Keratinocyte (primary cell): ENCODE measurements around the gene TAOK1. TPM values are rescaled to one million over a fixed set of nuclear protein-coding genes. Genes with fewer than 3 reads are reported as not detected.
A peak's percentile ranks its signal among the peaks of the same experiment; 100 is the strongest.

ENCODE experiments used
- DNase-seq: peaks from one replicate; pipeline ENCODE4 v3.0.0-alpha.2; 2011; ENCODE audit warnings: low read depth, missing footprints, low spot score
- FAIRE-seq: peaks from 2 replicates; lab custom pipeline; 2011; peaks lifted over from hg19 to GRCh38; lab: Jason Lieb, UNC
- H2AFZ ChIP-seq: 2 replicates; pipeline ENCODE4 v1.6.0; 2012; ENCODE audit warnings: low read length, control low read depth, inconsistent platforms; ENCODE audit not compliant: control insufficient read depth
- H3K27ac ChIP-seq: 2 replicates; pipeline ENCODE4 v1.5.1; 2011; ENCODE audit warnings: low read length; ENCODE audit not compliant: control insufficient read depth, insufficient read depth
- H3K27me3 ChIP-seq: 3 replicates; pipeline ENCODE4 v1.6.0; 2011; ENCODE audit warnings: low read length; ENCODE audit not compliant: control insufficient read depth, insufficient read depth; ENCODE audit errors: extremely low read depth
- H3K36me3 ChIP-seq, 2 experiments: 2 replicates in 1 of 2; 3 replicates in 1 of 2; pipeline ENCODE4 v1.5.1; 2011; ENCODE audit warnings: low read length in 2 of 2, mild to moderate bottlenecking in 1 of 2; ENCODE audit not compliant: control insufficient read depth in 2 of 2, insufficient read depth in 2 of 2; ENCODE audit errors: extremely low read depth in 1 of 2
- H3K4me1 ChIP-seq: 3 replicates; pipeline ENCODE4 v1.5.1; 2011; ENCODE audit warnings: low read length; ENCODE audit not compliant: control insufficient read depth, insufficient read depth; ENCODE audit errors: extremely low read depth
- H3K4me2 ChIP-seq: 3 replicates; pipeline ENCODE4 v1.6.0; 2011; ENCODE audit warnings: low read depth, low read length; ENCODE audit not compliant: control insufficient read depth, insufficient read depth; ENCODE audit errors: extremely low read depth
- H3K4me3 ChIP-seq, 3 experiments: fragments of 200-600 bp in 1 of 3; sonication (generic) in 1 of 3; 2 replicates in 2 of 3; 3 replicates in 1 of 3; pipeline ENCODE4 v1.5.1; 2011 to 2016; ENCODE audit warnings: low read length in 3 of 3, mild to moderate bottlenecking in 3 of 3, control low read depth in 2 of 3, inconsistent platforms in 1 of 3, low read depth in 1 of 3, mixed read lengths in 1 of 3, mixed run types in 1 of 3, moderate library complexity in 1 of 3; ENCODE audit not compliant: control insufficient read depth in 2 of 3, insufficient read depth in 2 of 3; ENCODE audit errors: extremely low read depth in 1 of 3
- H3K79me2 ChIP-seq: 2 replicates; pipeline ENCODE4 v1.6.0; 2012; ENCODE audit warnings: low read length; ENCODE audit not compliant: control insufficient read depth, insufficient read depth
- H3K9ac ChIP-seq: 3 replicates; pipeline ENCODE4 v1.6.0; 2011; ENCODE audit warnings: low read length; ENCODE audit not compliant: control insufficient read depth, insufficient read depth; ENCODE audit errors: extremely low read depth
- H3K9me1 ChIP-seq: 3 replicates; pipeline ENCODE4 v1.6.0; 2011; ENCODE audit warnings: low read length; ENCODE audit not compliant: control insufficient read depth, insufficient read depth; ENCODE audit errors: extremely low read depth
- H3K9me3 ChIP-seq: 2 replicates; pipeline ENCODE4 v1.5.1; 2012; ENCODE audit warnings: low read depth, low read length; ENCODE audit not compliant: control insufficient read depth
- H4K20me1 ChIP-seq: 3 replicates; pipeline ENCODE4 v1.6.0; 2011; ENCODE audit warnings: low read length; ENCODE audit not compliant: control insufficient read depth, insufficient read depth; ENCODE audit errors: extremely low read depth
- EZH2 ChIP-seq: IDR thresholded peaks from one replicate; pipeline ENCODE4 v1.6.1; 2012; ENCODE audit warnings: inconsistent platforms, mild to moderate bottlenecking, low read length, moderate library complexity
- dilution Hi-C: fragments of 300-500 bp; cut with MboI; formaldehyde crosslinking; loops from one replicate; pipeline ENCODE4 v1.7.0; 2020; ENCODE audit warnings: low sequenced_read_pairs; ENCODE audit not compliant: extremely low pct_ligation_motif_present
- polyA plus RNA-seq, 5 experiments: library from polyadenylated mRNA; depleted of rRNA in 3 of 5; stranded (reverse) in 3 of 5; stranded (forward) in 1 of 5; unstranded in 1 of 5; fragments of >200 nt; gene quantifications; 1 replicate in 1 of 5; 2 replicates in 3 of 5; 3 replicates in 1 of 5; pipeline versions ENCODE4 v1.2.1 to v1.2.3, GENCODE V29; 2011 to 2012; ENCODE audit warnings: missing spikeins in 2 of 5, low read depth in 1 of 5, low replicate concordance in 1 of 5
- TF ChIP-seq, protein P1 (sequence below), 3 experiments: IDR thresholded peaks in 1 of 3; conservative IDR thresholded peaks in 1 of 3; optimal IDR thresholded peaks in 1 of 3; 2 replicates in 2 of 3; 3 replicates in 1 of 3; pipeline versions ENCODE3 to v1.5.1; 2011; ENCODE audit warnings: low read length in 3 of 3, mild to moderate bottlenecking in 3 of 3, moderate library complexity in 2 of 3, control low read depth in 1 of 3, inconsistent platforms in 1 of 3; ENCODE audit not compliant: insufficient read depth in 2 of 3; ENCODE audit errors: extremely low read depth in 1 of 3

TAOK1 gene
- polyA plus RNA-seq, 1 donor (not counting 4 experiments of a cell fraction or from before 2014, with no cell fraction given) = 26.7 TPM

DNA sequence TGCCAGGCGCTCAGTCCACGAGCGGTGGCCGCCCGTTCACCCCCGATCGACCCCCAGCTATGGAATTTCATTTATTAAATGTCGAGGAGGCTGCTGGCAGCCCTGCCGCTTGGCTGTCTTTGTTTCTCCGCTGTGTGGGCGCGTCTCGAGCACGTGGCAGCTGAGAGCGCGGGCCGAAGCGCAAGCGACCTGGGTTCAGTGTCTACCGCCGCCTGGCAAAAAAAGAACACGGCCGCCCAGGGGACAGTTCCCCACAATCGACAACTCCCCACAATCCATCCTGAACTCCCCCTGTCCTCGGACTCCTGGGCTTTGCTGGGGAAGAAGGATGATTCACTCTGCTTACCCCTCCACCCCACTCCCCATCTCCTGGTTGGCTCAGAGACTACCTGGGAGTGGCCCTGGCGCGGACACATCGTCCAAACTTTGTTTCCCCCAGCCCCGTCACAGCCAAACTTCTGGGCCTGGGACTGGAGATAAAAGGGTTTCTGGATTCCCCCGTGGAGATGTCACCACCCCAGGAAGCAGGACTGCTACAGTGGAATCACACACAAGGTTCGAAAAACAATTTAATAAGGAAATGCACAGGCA lies 201.1 kb downstream of the TAOK1 start:
- Histone ChIP-seq H3K4me3 (peak overlapping the region in 2 of 3 experiments; percentile 25 to 44), H3K4me2 (peak overlapping the region; percentile 88), H3K79me2 (peaks cover 39% of the 10 kb centered on the region), H2AFZ (peak overlapping the region; percentile 11), H3K9me3 (no peaks in the 10 kb centered on the region), H3K9ac (peak overlapping the region; percentile 71), H3K9me1 (peaks cover 4% of the 10 kb centered on the region), H3K27me3 (no peaks in the 10 kb centered on the region), H3K4me1 (peaks cover 66% of the 10 kb centered on the region), H4K20me1 (peaks cover 11% of the 10 kb centered on the region), H3K27ac (peak overlapping the region; percentile 68), H3K36me3 (no peaks in the 10 kb centered on the region)
- dilution Hi-C loops = no loop called here
- TF ChIP-seq, protein P1, sequence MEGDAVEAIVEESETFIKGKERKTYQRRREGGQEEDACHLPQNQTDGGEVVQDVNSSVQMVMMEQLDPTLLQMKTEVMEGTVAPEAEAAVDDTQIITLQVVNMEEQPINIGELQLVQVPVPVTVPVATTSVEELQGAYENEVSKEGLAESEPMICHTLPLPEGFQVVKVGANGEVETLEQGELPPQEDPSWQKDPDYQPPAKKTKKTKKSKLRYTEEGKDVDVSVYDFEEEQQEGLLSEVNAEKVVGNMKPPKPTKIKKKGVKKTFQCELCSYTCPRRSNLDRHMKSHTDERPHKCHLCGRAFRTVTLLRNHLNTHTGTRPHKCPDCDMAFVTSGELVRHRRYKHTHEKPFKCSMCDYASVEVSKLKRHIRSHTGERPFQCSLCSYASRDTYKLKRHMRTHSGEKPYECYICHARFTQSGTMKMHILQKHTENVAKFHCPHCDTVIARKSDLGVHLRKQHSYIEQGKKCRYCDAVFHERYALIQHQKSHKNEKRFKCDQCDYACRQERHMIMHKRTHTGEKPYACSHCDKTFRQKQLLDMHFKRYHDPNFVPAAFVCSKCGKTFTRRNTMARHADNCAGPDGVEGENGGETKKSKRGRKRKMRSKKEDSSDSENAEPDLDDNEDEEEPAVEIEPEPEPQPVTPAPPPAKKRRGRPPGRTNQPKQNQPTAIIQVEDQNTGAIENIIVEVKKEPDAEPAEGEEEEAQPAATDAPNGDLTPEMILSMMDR (optimal IDR thresholded peaks at IDR 0.05 in 1 of 3, IDR thresholded peaks at IDR 0.05 in 1 of 3, conservative IDR thresholded peaks at IDR 0.05 in 1 of 3; ENCODE audit: extremely low read depth in 1 of 3, insufficient read depth in 2 of 3, low read length in 3 of 3) = no peak
- DNase-seq (no peak), FAIRE-seq (no peak)

DNA sequence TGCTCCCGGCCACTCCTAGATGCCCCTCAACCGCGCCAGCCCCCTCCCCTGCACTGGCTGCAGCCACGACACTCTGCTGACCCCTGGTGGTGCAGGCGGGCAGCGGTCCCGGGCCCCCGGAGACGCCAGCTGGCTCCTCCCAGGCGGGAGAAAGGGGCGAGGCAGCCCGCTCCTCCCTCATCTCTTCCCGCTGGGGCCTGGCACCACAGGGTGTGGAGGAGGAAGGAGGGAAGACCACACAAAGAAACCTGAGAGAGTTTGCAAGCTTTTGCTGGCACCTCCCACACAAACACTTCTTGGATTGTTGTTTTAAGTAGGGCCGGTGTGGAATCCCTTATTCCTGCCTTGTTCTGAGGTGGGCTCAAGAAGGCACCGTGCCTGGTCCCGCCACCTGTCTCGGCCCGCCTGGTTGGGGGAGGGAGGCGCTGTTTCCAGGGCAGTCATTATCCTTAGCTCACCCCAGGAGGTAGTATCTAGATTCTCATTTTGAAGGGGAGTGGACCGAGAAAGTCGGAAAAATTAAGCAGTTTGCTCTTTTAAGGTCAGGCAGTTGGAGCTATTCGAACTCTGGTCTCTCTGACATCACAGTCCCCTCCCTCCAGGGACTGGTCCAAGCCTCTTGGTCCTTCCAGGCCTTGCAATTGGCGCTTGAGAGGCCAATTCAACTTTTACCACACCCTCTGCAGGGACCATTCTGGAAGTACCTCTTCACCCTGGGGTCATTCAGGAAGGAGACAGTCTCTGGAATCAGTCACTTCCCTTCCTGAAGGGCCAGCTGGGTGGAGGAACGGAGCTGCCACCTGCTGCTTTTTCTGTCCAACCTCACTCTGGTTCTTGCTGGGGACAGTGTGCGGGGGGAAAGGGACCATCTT lies 201.8 kb downstream of the TAOK1 start:
- Histone ChIP-seq H3K4me3 (peak overlapping the region in 2 of 3 experiments; percentile 25 to 45), H3K36me3 (no peaks in the 10 kb centered on the region), H3K4me2 (peak overlapping the region; percentile 88), H4K20me1 (peaks cover 7% of the 10 kb centered on the region), H3K27ac (peak overlapping the region; percentile 68), H3K9me3 (no peaks in the 10 kb centered on the region), H3K79me2 (peaks cover 39% of the 10 kb centered on the region), H3K4me1 (peaks cover 60% of the 10 kb centered on the region), H3K9me1 (no peaks in the 10 kb centered on the region), H2AFZ (peak overlapping the region; percentile 11), H3K27me3 (no peaks in the 10 kb centered on the region), H3K9ac (peak overlapping the region; percentile 71)
- TF ChIP-seq EZH2 = no peak
- TF ChIP-seq, protein P1 (optimal IDR thresholded peaks at IDR 0.05 in 1 of 3, IDR thresholded peaks at IDR 0.05 in 1 of 3, conservative IDR thresholded peaks at IDR 0.05 in 1 of 3; ENCODE audit: extremely low read depth in 1 of 3, insufficient read depth in 2 of 3, low read length in 3 of 3) = peak; percentile 81 to 97 (median 94)
- no peak for FAIRE-seq
- no peak for DNase-seq
- dilution Hi-C loops = no loop called here
